ENCODE data around the gene TBL1X.

Gene TBL1X

GRCh38 chrX:9581771-9582385, 117.0 kb downstream of the TBL1X start:
- TF ChIP-seq POLR2A (IDR thresholded peaks at IDR 0.05; ENCODE audit: low read length) (no peak), GATA1 (IDR thresholded peaks at IDR 0.05; ENCODE audit: low read depth, low read length) (no peak)
- DNase-seq = no peak

GRCh38 chrX:9582956-9583355, 118.1 kb downstream of the TBL1X start:
- TF ChIP-seq POLR2A (IDR thresholded peaks at IDR 0.05; ENCODE audit: low read length) (no peak), GATA1 (IDR thresholded peaks at IDR 0.05; ENCODE audit: low read depth, low read length) (no peak)
- no peak for DNase-seq

DNA sequence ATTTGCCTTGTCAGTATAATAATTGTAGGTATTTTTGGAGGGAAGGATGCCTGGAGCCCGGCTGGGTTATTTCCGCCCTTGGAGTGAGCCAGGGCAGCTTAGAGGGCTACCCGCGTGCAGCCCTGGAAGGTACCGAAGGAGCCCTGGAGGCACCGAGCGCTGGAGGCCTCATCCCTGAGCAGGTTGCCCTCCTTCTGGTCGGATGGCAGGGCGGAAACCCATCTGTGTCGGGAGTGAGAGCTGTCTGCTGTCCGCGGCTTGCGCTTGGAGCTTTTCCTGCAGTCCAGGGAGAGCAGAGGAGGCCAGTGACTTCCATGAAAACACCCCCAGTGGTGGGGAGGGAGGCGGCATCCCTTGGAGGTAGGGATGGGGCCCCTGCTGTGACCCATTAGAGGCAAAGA, 122.1 kb downstream of the TBL1X start:
- no peak for DNase-seq
- TF ChIP-seq GATA1 (IDR thresholded peaks at IDR 0.05; ENCODE audit: low read depth, low read length) (no peak), POLR2A (IDR thresholded peaks at IDR 0.05; ENCODE audit: low read length) (no peak)

DNA sequence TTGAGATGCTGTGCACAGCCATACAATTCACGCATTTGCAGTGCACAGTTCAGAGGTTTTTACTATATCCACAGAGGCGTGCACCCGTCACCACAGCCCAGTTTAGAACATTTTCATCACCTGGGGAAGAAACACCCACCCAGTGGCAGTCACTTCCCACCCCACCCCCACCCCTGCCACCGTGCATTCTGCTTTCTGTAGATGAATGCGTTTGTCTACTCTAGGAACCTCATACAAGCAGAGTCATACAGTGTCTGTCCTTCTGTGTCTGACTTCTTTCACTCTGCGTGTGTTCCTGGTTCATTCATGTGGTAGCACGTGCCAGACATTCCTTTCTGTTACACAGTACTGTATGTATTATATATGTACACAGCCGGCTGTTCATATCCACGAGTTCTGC, 122.8 kb downstream of the TBL1X start:
- no peak for TF ChIP-seq GATA1 (IDR thresholded peaks at IDR 0.05; ENCODE audit: low read depth, low read length)
- no peak for DNase-seq

DNA sequence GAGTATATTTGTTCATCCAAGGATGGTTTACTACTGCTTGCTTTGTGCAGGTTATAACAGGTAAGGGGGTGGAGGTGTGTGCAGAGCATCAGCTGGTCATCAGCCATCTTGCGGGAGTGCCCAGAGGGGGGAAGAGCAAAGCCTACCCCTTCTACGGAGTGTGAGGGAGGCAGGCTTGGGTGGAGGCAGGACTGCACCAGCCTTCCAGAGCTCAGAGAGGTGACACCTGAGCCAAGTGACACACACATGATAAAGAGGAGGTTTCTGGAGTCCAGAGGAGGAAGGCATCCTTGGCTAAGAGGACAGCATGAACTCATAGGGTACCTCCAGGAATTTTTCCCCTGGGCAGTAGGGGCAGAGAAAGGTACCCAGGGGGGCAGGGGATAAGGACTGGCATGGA, 126.6 kb downstream of the TBL1X start:
- TF ChIP-seq POLR2A (IDR thresholded peaks at IDR 0.05; ENCODE audit: low read length) = no peak
- no peak for TF ChIP-seq GATA1 (IDR thresholded peaks at IDR 0.05; ENCODE audit: low read depth, low read length)
- no peak for DNase-seq

DNA sequence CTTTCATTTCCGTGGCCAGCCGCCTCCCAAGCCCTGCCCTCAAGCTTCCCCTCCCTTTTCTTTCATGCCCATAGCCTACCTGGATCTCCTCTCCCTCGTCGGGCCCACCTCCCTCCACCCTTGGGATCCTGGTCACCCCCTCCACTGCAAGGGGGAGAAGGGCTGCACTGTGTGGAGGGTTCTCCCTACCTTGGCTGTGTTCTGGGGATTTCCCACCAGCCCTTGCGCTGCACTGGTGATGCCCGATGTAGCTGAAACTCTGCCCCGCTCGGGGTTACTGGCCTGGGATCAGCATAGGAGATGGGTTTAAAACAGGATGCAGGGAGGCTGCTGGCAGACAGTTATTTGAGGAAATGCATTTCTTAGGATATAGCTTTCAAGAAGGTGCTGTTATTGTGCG, 128.9 kb downstream of the TBL1X start:
- TF ChIP-seq GATA1 (IDR thresholded peaks at IDR 0.05; ENCODE audit: low read depth, low read length) (no peak), POLR2A (IDR thresholded peaks at IDR 0.05; ENCODE audit: low read length) (no peak)
- no peak for DNase-seq

DNA sequence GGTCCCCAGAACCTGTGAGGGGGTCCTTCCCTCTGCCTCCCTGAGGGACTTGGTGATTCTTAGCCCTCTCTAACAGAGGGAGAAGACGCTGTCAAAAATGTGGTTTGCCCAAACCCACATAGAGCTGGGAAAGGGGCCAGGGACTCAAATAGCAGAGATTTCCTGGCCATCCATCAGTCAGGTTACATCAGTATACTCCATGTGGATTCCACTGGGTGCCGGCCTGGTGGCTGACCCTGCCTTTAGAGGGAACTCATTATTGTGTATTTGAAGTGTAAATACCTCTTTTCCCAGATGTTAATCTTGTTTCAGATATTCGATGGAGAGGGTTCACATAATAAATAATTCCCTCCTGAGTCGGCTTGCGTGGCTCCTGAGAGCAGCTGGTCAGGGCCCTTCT, 130.3 kb downstream of the TBL1X start:
- no peak for DNase-seq
- no peak for TF ChIP-seq GATA1 (IDR thresholded peaks at IDR 0.05; ENCODE audit: low read depth, low read length)
- no peak for TF ChIP-seq POLR2A (IDR thresholded peaks at IDR 0.05; ENCODE audit: low read length)

GRCh38 chrX:9596837-9597236, 132.0 kb downstream of the TBL1X start:
- DNase-seq = no peak
- TF ChIP-seq GATA1 (IDR thresholded peaks at IDR 0.05; ENCODE audit: low read depth, low read length) = no peak
- no peak for TF ChIP-seq POLR2A (IDR thresholded peaks at IDR 0.05; ENCODE audit: low read length)

DNA sequence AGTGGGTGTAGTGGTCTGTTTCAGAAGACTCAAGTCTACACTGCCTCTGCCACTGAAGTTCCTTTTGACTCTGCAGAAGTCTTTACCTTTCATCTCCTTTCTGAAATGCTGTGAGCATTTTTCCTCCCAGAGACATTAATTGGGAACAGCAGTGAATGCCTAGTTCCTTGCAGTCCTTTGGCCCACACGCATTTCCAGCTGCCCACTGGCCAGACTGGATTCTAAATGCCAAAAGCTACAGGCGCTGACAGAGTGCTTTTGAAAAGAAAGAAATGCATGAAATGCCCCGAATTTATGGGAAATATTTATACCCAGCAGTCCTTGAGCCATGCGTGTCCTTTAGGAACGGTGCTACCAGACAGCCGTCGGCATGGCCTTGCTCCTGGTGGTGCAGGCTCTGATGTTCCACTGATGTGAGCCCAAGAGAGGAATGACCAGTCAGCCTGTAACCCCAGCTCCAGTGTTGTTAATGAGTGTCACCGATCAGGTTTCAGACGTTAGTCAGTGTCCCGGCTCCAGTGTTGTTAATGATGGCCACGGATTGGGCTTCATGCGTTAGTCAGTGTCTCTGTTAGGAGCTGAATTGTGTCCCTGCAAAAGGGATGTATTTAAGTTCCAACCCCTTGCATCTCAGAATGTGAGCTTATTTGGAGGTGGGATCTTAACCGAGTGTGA, 132.6 kb downstream of the TBL1X start:
- no peak for TF ChIP-seq GATA1 (IDR thresholded peaks at IDR 0.05; ENCODE audit: low read depth, low read length)
- TF ChIP-seq POLR2A (IDR thresholded peaks at IDR 0.05; ENCODE audit: low read length) = no peak

GRCh38 chrX:9598344-9598743, 133.5 kb downstream of the TBL1X start:
- TF ChIP-seq POLR2A (IDR thresholded peaks at IDR 0.05; ENCODE audit: low read length) (no peak), GATA1 (IDR thresholded peaks at IDR 0.05; ENCODE audit: low read depth, low read length) (no peak)
- DNase-seq = no peak

More for the DNA sequence above, 132.6 kb downstream of the TBL1X start:
- DNase-seq = no peak

DNA sequence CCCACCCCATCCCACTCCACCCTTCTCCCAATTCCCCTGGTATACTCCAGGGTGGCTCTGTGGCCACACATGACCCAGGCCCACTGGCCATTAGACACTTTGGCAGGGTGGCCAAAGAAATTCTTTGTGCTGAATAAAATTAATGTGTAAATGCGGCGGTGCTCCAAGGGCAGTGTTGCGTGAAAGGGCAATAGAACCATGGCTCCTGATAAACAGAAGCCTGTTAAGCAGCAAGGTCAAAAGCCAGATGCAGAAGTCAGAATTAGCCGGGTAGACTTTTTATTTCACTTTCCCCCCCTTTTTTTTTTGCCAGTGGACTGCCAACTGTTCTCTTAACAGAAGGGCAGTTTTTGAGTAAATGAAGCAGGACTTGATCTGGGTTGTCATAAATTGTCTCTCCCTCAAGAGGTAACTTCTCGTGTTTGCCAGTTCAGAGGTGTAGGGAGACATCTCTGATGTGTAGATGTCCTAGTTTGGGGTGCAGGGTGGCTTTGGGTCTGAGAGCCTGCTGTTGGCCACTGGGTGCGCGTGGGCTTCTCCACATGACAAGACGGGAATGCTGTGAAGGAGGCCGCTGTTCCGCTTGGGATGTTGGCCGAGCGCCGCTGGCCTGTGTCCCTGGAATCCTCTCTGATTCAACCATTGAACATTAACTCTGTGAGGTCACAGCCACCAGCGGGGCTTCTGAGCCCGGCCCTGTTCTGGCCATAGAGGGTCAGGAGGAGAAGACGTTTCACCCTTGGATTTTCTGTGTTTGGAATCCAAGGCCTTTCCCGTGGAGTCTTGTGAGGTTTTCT, 139.5 kb downstream of the TBL1X start:
- no peak for DNase-seq
- TF ChIP-seq GATA1 (IDR thresholded peaks at IDR 0.05; ENCODE audit: low read depth, low read length) (no peak), POLR2A (IDR thresholded peaks at IDR 0.05; ENCODE audit: low read length) (no peak)

DNA sequence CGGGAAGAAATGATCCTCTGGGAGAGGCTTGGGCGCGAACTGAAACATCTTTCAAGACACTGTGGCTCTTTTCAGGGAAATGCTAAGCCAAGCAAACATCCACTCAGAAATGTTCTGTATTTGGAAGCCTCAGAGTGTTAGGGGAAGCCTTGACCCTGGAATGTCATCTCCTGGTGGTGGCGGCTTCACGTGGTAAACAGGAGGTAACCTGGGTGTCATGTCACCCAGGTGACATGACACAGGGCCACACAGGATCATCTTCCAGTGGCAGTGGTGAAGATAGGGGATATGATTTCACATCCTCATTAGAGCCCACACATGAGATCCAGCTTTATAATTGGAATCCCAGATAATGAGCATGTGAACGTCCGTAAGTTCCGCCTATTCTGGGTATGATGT, 140.0 kb downstream of the TBL1X start:
- no peak for DNase-seq
- no peak for TF ChIP-seq GATA1 (IDR thresholded peaks at IDR 0.05; ENCODE audit: low read depth, low read length)
- TF ChIP-seq POLR2A (IDR thresholded peaks at IDR 0.05; ENCODE audit: low read length) = no peak

DNA sequence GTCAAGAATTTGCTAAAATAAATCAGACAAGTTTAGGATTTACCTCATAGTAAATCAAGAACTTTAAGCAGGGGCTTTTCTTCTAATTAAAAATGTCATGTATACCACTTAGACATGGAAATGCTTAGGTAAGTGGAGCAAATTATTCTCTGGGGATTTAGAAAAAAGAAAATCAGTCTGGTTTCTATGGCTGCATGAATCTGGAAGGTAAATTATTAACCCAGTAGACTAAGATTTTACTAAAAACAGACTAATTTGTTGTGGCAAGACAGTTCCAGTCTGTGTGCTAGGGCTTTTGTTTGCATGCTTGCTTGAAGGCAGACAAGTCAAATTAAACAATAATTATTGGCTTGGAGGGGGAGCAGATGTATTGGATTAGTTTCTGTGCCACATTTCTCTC, 140.6 kb downstream of the TBL1X start:
- no peak for DNase-seq
- TF ChIP-seq POLR2A (IDR thresholded peaks at IDR 0.05; ENCODE audit: low read length) = no peak
- no peak for TF ChIP-seq GATA1 (IDR thresholded peaks at IDR 0.05; ENCODE audit: low read depth, low read length)

DNA sequence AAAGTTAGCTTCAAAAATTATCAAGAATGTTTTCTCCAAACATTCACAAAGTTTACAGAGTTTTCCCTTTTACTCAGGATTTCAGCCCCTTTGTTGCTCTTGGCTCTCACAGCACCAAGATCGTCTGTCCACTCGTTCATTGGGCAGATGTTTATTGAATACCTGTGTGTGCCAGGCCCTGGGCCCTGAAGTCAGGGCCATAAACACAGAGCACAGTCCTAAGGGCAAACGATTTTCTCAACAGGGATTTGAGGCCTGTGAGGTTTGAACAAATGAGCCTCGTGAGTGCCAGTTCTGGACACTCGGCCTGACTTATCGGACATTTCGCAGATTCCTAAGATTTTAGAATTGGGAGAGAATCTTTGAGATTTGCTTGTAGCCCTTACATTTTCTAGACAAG, 142.1 kb downstream of the TBL1X start:
- no peak for DNase-seq
- no peak for TF ChIP-seq GATA1 (IDR thresholded peaks at IDR 0.05; ENCODE audit: low read depth, low read length)
- no peak for TF ChIP-seq POLR2A (IDR thresholded peaks at IDR 0.05; ENCODE audit: low read length)

GRCh38 chrX:9609499-9609898, 144.6 kb downstream of the TBL1X start:
- TF ChIP-seq POLR2A (IDR thresholded peaks at IDR 0.05; ENCODE audit: low read length) (no peak), GATA1 (IDR thresholded peaks at IDR 0.05; ENCODE audit: low read depth, low read length) (no peak)
- DNase-seq = no peak
